ENCODE data around the gene BACH2.
A peak's percentile ranks its signal among the peaks of the same experiment; 100 is the strongest.
"Not testable (repeated sequence)": the region's sequence is repeated elsewhere in the genome, so short reads cannot be mapped to it uniquely, and the experiment has no call there.

BACH2 gene

GRCh38 chr6:90120327-90120726 lies 176.3 kb downstream of the BACH2 start:
- DNase-seq: no peak

- no peak for DNase-seq
Measured at GRCh38 chr6:90119618-90120017, 177.0 kb downstream of the BACH2 start.

GRCh38 chr6:90118581-90118980 lies 178.1 kb downstream of the BACH2 start:
- DNase-seq: no peak

- no peak for DNase-seq
Measured at GRCh38 chr6:90118069-90118468, 178.6 kb downstream of the BACH2 start.

- not testable (repeated sequence) for DNase-seq
Measured at GRCh38 chr6:90116126-90116525, 180.5 kb downstream of the BACH2 start.

GRCh38 chr6:90113389-90113788 lies 183.3 kb downstream of the BACH2 start:
- no peak for DNase-seq

DNA sequence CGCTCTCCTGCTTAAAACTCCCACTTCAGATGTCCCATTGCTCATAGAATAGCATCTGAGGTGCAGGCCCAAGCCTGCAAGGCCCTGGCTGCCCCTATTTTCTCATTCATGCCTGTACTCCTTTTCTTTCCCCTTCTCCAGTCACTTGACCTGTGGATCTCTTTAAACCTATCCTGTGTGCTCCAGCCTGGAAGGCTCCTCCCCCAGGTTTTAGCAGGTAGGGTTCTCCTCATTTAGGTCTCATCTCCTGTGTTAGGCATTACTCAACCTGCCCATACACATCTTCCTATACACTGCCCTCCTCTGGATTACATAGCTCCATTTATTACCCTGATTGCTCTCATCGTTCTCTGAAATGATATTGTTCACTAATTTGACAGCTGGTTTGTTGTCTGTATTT lies 185.3 kb downstream of the BACH2 start:
- no peak for DNase-seq

DNA sequence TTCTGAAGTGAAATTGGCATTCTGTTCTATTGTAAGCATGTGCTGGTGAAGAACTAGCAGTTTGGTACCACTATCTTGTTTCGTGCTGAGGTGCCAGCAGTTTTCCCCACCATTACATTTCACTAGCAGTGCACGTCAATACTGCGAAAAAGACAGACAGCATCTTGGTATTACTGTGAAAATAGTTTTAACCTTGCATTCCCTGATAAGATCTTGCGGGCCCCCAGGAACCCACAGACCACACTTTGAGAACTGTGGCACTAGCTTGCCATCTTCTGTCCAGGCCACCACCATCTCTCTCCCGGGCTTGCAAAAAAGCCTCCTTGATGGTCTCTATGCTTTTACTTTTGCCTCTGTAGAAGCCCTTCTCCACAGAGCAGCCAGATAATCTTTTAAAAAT lies 185.7 kb downstream of the BACH2 start:
- DNase-seq: peak; percentile 19

GRCh38 chr6:90109141-90109540 lies 187.5 kb downstream of the BACH2 start:
- DNase-seq: no peak

DNA sequence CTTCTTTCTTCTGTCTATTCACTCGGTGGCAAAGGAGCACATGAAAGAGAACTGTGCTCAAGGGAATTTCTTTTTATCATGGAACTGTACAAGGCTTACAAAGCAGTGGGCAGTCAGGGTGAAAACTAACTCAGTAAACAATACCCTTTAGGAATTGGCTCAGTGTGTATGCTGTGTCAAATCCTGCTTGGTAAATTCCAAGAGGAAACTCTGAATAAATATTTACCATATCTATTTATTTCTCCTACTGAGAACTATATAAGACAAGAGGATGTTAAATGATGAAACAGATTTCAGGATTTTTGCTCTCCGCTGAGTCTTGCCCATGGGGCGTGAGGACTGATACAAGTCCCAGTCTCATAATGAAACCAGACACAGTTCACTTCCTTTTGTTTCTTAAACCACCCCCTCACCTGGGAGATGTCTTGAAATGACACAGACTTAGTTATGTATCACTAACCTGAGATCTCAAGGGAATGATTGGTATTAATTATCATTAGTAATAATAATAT lies 188.8 kb downstream of the BACH2 start:
- DNase-seq: no peak

- DNase-seq: no peak
Measured at GRCh38 chr6:90107371-90107770, 189.3 kb downstream of the BACH2 start.

- DNase-seq: no peak
Measured at GRCh38 chr6:90106449-90106848, 190.2 kb downstream of the BACH2 start.

- DNase-seq: no peak
Measured at GRCh38 chr6:90105506-90106170, 191.0 kb downstream of the BACH2 start.

DNA sequence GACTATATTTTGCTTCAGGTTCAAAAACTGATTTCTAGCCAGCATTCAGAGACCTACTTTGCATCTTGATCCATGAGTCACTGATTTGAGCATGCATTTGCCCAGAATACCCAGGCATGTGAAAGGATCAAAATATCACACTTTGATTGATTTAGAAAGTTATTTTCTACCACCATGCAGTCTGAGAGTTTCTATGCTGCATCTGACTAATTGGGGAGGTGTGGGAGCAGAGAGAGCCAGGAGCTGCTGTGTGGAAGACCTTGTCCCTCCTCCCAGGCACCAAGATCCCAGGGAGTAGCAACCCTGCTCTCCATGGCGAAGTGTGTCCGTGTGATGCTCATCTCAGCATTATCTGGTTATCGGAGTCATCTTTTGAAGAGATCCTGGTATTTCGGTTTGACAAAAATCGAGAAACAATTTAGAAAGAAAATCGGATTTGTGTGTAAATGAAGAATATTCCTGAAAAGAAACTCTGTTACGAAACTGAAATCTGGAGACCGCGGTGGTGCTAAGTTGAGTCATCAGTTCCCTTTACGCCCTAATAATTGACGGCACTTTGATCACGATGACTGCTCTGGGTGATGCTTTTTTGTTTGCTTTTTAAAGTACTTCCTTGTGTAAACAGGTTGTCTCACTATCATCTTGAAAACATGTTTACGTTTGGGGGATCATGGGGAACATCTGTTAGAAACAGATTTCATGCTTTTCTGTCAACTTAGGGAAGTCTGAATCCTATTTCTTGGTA lies 193.4 kb downstream of the BACH2 start:
- no peak for DNase-seq

DNA sequence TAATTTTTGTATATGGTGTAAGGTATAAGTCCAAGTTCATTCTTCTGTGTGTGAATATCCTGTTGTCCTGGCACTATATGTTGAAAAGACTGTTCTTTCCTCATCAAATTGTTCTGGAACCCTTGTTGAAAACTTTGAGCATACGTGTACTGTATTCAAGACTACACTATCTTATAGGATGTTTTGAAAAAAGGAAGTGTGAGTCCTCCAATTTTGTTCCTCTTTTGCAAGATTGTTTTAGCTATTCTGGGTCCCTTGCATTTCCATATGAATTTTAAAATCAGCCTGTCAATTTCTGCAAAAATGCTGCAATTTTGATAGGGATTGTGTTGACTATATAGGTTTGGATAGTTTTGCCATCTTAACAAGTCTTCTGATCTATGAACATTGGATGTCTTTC lies 195.2 kb downstream of the BACH2 start:
- no peak for DNase-seq

- DNase-seq: no peak
Measured at GRCh38 chr6:90100059-90100665, 196.5 kb downstream of the BACH2 start.

DNA sequence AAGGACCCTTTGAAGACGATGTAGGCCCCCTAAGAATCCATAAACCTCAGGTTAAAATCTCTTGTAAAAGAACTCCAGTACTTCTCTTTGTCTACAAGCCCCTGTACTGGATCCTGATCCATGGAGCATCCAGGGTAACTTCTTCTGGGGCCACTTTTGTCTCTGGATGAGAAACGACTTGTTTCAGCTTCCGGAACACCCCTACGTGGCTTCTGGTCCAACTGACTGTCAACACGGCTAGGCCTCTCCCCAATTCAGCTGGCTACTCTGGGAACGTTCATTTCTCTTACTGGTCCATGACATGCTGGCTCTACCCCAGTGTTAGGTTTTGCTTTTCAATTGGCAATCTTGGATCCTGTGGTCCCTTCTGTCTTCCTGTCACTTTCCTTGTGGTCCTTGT lies 198.0 kb downstream of the BACH2 start:
- DNase-seq: no peak

GRCh38 chr6:90098001-90098531 lies 198.6 kb downstream of the BACH2 start:
- DNase-seq: no peak

DNA sequence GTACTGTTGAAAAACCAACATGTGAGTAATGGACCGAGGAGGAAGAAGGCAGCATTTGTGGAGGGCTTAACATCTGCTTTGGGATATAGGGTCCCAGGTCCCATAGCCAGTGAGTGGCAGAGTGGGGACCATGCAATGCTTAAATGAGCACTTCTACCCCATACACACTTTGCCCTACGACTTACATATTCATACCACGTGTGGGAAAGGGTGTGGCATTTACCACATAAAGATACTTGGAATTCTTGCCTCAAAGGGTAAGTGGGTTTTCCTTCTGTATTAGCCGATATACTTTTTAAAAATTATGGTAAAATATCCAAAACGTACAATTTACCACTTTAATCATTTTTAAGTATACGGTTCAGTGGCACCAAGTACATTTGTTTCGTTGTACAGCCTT lies 199.3 kb downstream of the BACH2 start:
- DNase-seq: no peak

DNA sequence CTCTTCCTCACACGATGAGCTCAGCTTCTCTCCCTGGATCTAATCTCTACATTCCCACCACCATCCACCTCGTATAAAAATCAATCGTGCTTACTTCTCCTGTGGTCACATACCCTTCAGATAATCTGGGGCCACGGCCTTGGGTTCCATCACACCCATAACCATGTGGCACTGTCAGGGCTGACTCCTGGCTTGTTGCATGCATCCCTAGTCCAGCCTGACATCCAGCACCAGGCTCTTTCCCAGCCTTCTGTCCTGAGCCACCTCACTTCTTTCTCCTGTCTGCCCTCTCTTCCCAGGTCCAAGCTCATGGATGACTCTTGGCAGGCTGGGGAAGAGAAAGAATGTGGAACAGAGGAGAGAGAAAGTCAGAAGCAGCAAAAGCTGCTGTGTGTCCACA lies 199.8 kb downstream of the BACH2 start:
- DNase-seq: no peak

DNA sequence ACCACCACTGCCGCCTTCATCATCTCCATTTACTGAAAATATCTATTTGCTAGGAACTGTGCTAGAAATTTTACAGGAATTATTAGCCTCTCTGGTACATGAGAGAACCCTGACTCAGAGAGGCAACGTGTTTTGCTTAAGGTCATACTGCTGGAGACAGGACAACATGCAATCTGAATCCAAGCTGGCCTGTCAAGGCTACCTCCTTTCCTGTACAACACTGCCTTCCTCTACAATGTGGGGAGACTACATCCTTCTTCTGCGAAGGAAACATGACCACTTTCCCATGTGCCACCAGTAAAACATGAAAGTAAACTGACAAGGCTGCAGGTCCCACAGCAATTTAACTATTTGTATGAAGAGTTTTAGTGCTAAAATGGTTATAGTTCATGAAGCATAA lies 200.9 kb downstream of the BACH2 start:
- DNase-seq: no peak

DNA sequence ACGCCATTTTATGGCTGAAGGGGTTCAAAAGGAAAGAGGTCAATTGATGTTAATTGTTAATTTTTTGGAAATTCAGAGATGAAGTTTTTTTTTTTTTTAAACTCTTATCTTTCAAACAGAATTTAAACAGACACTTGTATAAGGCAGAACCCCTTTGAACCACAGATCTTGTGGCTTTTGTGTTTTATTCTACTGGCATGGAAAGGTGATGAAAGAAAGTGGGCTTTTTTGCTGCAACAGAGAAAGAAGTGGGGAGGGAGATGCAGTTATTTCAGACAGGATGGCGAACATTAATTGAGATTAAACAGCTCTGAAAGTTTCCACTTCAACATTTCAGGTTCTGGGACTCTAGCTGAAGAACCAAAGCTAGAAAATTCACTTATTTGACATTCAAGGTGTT lies 201.5 kb downstream of the BACH2 start:
- no peak for DNase-seq

DNA sequence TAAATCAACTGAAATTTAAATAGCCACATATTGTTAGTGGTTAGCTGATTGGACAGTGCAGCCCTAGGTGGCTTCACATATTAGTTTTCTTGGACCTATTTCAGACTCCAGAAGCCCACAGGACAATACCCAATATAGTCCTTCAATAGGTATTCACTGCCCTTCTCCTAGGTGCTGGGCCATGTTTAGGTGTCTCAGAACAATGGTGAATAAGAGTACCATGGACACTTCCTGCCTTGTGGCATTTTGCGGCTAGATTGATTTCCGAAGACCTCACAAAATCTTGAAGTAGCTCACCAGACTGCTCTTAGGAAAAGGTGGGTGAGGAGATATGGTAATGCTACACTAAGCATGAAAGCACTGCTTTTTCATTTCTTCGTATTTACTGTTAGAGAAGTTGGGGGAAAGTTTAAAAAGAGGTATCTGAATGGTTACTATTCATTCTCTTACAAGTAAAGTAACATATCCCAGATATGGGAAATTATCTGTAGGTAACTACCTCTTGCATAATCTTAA lies 203.0 kb downstream of the BACH2 start:
- no peak for DNase-seq

- no peak for DNase-seq
Measured at GRCh38 chr6:90090866-90091265, 205.8 kb downstream of the BACH2 start.
